ENCODE results near the gene FAM24A.
"Not testable (repeated sequence)": the region's sequence is repeated elsewhere in the genome, so short reads cannot be mapped to it uniquely, and the experiment has no call there.

FAM24A gene, protein sequence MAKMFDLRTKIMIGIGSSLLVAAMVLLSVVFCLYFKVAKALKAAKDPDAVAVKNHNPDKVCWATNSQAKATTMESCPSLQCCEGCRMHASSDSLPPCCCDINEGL

GRCh38 chr10:122910310-122910709 is at the start of gene FAM24A:
Gene FAM24A, plus strand, starts transcription at chr10:122910610. Its CDS starts 1,025 bp downstream, at chr10:122911635.
- Mint-ChIP-seq H3K27ac (no peak within 1 kb of the TSS), H3K36me3 (ENCODE audit: low read depth) (no peaks in the 10 kb centered on the region), H3K27me3 (ENCODE audit: low read depth) (peaks cover 9% of the 10 kb centered on the region), H3K9me3 (no peaks in the 10 kb centered on the region), H3K4me3 (no peak within 1 kb of the TSS), H3K4me1 (no peaks in the 10 kb centered on the region)
- TF ChIP-seq, protein P1, sequence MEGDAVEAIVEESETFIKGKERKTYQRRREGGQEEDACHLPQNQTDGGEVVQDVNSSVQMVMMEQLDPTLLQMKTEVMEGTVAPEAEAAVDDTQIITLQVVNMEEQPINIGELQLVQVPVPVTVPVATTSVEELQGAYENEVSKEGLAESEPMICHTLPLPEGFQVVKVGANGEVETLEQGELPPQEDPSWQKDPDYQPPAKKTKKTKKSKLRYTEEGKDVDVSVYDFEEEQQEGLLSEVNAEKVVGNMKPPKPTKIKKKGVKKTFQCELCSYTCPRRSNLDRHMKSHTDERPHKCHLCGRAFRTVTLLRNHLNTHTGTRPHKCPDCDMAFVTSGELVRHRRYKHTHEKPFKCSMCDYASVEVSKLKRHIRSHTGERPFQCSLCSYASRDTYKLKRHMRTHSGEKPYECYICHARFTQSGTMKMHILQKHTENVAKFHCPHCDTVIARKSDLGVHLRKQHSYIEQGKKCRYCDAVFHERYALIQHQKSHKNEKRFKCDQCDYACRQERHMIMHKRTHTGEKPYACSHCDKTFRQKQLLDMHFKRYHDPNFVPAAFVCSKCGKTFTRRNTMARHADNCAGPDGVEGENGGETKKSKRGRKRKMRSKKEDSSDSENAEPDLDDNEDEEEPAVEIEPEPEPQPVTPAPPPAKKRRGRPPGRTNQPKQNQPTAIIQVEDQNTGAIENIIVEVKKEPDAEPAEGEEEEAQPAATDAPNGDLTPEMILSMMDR (IDR thresholded peaks at IDR 0.05; ENCODE audit: unreplicated experiment in 3 of 3), result no peak

GRCh38 chr10:122861711-122862161 is 48.7 kb upstream of the FAM24A start:
- Mint-ChIP-seq H3K27ac (no peak overlapping the region), H3K4me1 (no peaks in the 10 kb centered on the region), H3K36me3 (ENCODE audit: low read depth) (no peaks in the 10 kb centered on the region), H3K4me3 (no peak overlapping the region), H3K27me3 (ENCODE audit: low read depth) (peaks cover under 1% of the 10 kb centered on the region), H3K9me3 (peaks cover 4% of the 10 kb centered on the region)
- TF ChIP-seq, protein P1 (IDR thresholded peaks at IDR 0.05; ENCODE audit: unreplicated experiment in 3 of 3), result no peak

DNA sequence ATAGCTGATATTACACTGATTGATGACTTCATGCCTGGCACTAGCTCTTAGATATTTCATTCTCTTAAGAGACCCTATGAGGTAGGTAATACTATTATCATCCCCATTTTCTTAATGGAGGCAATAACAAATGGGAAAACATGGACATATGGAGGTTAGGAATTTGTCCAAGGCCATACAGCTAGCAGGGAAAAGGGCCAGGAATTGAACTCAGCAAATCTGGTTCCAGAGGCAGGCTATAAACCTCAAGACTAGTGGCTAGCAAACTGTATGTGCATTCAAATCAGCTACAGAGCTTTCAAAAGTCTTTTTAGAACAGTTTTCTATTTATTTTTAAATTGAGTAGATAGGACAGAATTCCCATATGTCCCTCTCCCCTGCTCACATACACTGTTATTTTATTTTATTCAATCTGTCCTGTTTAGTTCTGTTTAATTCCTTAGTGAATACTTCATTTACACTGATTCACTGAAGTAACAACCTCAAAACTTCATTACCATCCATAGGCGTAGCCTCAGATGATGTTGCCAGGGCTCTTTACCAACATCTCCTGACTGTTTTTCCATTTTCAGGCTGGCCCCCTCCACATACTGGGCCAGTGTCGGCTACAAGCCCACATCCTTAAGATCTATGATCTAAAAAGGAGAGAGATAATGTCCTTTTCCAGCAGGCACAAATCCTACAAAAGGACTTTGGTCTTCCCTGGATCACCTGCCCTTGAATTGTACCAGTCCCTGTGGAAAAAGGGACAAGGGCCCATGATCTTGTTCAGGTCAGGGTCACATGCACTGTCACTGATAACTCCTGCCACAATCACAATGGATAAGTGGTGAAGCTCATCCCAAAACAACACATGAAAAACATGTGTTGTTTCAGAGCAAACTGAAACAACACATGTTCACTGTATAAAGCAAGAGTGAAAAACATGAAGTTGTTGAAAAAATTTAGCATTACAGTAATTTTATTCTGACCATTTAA is 46.9 kb upstream of the FAM24A start:
- H3K4me3 Mint-ChIP-seq, result no peak overlapping the region
- H3K27ac Mint-ChIP-seq, result no peak overlapping the region
- H3K9me3 Mint-ChIP-seq, result peaks cover 8% of the 10 kb centered on the region
- no peaks in the 10 kb centered on the region for H3K27me3 Mint-ChIP-seq (ENCODE audit: low read depth)
- no peaks in the 10 kb centered on the region for H3K36me3 Mint-ChIP-seq (ENCODE audit: low read depth)
- H3K4me1 Mint-ChIP-seq, result no peaks in the 10 kb centered on the region
- TF ChIP-seq, protein P1 (IDR thresholded peaks at IDR 0.05; ENCODE audit: unreplicated experiment in 3 of 3), result no peak

- H3K4me3 Mint-ChIP-seq, result no peak overlapping the region
- peaks cover 8% of the 10 kb centered on the region for H3K9me3 Mint-ChIP-seq
- TF ChIP-seq, protein P1 (IDR thresholded peaks at IDR 0.05; ENCODE audit: unreplicated experiment in 3 of 3), result no peak
- H3K27me3 Mint-ChIP-seq (ENCODE audit: low read depth), result no peaks in the 10 kb centered on the region
- H3K27ac Mint-ChIP-seq, result no peak overlapping the region
- no peaks in the 10 kb centered on the region for H3K4me1 Mint-ChIP-seq
- no peaks in the 10 kb centered on the region for H3K36me3 Mint-ChIP-seq (ENCODE audit: low read depth)
Observed at GRCh38 chr10:122864194-122864592, 46.2 kb upstream of the FAM24A start.

DNA sequence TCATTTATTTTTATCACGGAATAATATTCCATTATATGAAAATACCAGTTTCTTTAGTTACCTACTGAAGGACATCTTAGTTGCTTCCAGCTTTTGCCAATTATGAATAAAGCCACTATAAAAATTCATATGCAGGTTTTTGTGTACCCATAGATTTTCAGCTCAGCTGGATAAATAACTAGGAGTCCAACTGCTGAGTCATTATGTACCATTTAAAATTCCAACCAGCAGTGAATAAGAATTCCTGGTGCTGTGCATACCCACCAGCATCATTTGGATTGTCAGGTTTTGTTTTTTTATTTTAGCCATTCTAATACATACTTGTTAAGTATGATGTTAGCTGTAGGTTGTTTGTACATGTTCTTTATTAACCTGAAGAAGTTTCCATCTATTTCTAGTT is 45.5 kb upstream of the FAM24A start:
- Mint-ChIP-seq H3K36me3 (ENCODE audit: low read depth) (no peaks in the 10 kb centered on the region), H3K4me3 (no peak overlapping the region), H3K27me3 (ENCODE audit: low read depth) (no peaks in the 10 kb centered on the region), H3K9me3 (peaks cover 9% of the 10 kb centered on the region), H3K27ac (no peak overlapping the region), H3K4me1 (no peaks in the 10 kb centered on the region)
- TF ChIP-seq, protein P1 (IDR thresholded peaks at IDR 0.05; ENCODE audit: unreplicated experiment in 3 of 3), result no peak

DNA sequence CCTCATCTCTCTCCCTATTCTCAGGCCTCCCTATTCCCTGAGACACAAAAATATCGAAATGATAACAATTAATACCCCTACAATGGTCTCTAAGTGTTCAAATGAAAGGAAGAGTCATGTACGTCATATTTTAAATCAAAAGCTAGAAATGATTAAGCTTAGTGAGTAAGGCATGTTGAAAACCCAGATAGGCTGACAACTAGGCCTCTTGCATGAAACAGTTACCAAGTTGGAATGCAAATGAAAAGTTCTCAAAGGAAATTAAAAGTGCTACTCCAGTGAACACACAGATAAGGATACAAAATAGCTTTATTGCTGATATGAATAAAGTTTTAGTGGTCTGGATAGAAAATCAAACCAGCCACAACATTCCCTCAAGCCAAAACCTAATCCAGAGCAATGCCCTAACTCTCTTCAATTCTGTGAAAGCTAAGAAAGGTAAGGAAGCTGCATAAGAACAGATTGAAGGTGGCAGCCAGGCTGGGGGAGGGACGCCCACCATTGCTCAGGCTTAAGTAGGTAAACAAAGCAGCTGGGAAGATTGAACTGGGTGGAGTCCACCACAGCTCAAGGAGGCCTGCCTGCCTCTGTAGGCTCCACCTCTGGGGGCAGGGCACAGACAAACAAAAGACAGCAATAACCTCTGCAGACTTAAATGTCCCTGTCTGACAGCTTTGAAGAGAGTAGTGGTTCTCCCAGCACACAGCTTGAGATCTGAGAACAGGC is 43.5 kb upstream of the FAM24A start:
- peaks cover 15% of the 10 kb centered on the region for H3K9me3 Mint-ChIP-seq
- not testable (repeated sequence) for H3K4me1 Mint-ChIP-seq; H3K36me3 Mint-ChIP-seq (ENCODE audit: low read depth); H3K4me3 Mint-ChIP-seq; H3K27me3 Mint-ChIP-seq (ENCODE audit: low read depth); H3K27ac Mint-ChIP-seq

- not testable (repeated sequence) for H3K27ac Mint-ChIP-seq; H3K36me3 Mint-ChIP-seq (ENCODE audit: low read depth); H3K4me3 Mint-ChIP-seq; H3K27me3 Mint-ChIP-seq (ENCODE audit: low read depth); H3K4me1 Mint-ChIP-seq
- H3K9me3 Mint-ChIP-seq, result peaks cover 18% of the 10 kb centered on the region
Observed at GRCh38 chr10:122868768-122869167, 41.6 kb upstream of the FAM24A start.

- H3K36me3 Mint-ChIP-seq (ENCODE audit: low read depth); H3K27ac Mint-ChIP-seq: not testable (repeated sequence)
Observed at GRCh38 chr10:122871947-122872346, 38.5 kb upstream of the FAM24A start.

More at GRCh38 chr10:122871947-122872346, 38.5 kb upstream of the FAM24A start:
- not testable (repeated sequence) for H3K27me3 Mint-ChIP-seq (ENCODE audit: low read depth); H3K4me1 Mint-ChIP-seq; H3K4me3 Mint-ChIP-seq
- H3K9me3 Mint-ChIP-seq, result peaks cover 14% of the 10 kb centered on the region
